IMR-90 (cell line): ENCODE measurements around the gene KCNT1.

Experiments used
- BHLHE40 ChIP-seq: fragments of 150-350 bp; IDR thresholded peaks from 2 replicates; pipeline ENCODE4 v1.6.1; 2016; ENCODE audit warnings: mild to moderate bottlenecking, low read depth, low read length
- CEBPB ChIP-seq: IDR thresholded peaks from 2 replicates; pipeline ENCODE4 v1.6.1; 2012; ENCODE audit warnings: low read depth, low read length, improper control_type of control experiment
- MAZ ChIP-seq: IDR thresholded peaks from 2 replicates; pipeline ENCODE4 v1.6.1; 2012; ENCODE audit warnings: low read depth, mild to moderate bottlenecking, low read length, improper control_type of control experiment, moderate library complexity, borderline replicate concordance
- POLR2A ChIP-seq: IDR thresholded peaks from 2 replicates; pipeline ENCODE4 v1.6.1; 2012; ENCODE audit warnings: mild to moderate bottlenecking, low read depth, low read length
- RAD21 ChIP-seq: IDR thresholded peaks from 2 replicates; pipeline ENCODE4 v1.6.1; 2012; ENCODE audit warnings: low read length, improper control_type of control experiment
- RFX5 ChIP-seq: IDR thresholded peaks from 2 replicates; pipeline ENCODE4 v1.8.0; 2012; ENCODE audit warnings: low read depth, mild to moderate bottlenecking, low read length, moderate library complexity
- SMC3 ChIP-seq: fragments of 150-350 bp; IDR thresholded peaks from 2 replicates; pipeline ENCODE4 v1.6.1; 2016; ENCODE audit warnings: low read depth, mild to moderate bottlenecking, antibody characterized with exemption, low read length, moderate library complexity
- TF ChIP-seq, protein P1 (sequence below): conservative IDR thresholded peaks from 2 replicates; pipeline ENCODE4 v1.5.1; 2012; ENCODE audit warnings: mild to moderate bottlenecking, low read depth, low read length, improper control_type of control experiment
- TF ChIP-seq, protein P2 (sequence below): fragments of 150-350 bp; IDR thresholded peaks from 2 replicates; pipeline ENCODE4 v1.6.1; 2016; ENCODE audit warnings: low read depth, mild to moderate bottlenecking, low read length, moderate library complexity, borderline replicate concordance

DNA sequence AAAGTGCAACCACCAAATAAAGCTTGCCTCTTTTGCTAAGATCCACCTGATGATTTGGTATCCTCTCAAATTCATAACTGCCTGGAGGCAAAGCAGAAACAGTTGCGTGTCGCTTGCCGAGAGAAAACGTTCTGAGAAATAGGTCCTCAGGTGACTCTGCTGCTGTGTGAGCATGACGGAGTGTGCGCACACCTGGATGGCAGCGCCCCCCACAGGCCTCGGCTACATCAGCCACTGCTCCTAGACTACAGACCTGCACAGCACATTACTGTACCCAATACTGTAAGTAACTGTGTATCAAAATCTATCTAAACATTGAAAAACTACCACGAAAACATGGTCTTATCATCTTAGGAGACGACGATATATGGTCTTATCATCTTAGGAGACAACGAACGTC, 117.9 kb downstream of the KCNT1 start:
- TF ChIP-seq, protein P1, sequence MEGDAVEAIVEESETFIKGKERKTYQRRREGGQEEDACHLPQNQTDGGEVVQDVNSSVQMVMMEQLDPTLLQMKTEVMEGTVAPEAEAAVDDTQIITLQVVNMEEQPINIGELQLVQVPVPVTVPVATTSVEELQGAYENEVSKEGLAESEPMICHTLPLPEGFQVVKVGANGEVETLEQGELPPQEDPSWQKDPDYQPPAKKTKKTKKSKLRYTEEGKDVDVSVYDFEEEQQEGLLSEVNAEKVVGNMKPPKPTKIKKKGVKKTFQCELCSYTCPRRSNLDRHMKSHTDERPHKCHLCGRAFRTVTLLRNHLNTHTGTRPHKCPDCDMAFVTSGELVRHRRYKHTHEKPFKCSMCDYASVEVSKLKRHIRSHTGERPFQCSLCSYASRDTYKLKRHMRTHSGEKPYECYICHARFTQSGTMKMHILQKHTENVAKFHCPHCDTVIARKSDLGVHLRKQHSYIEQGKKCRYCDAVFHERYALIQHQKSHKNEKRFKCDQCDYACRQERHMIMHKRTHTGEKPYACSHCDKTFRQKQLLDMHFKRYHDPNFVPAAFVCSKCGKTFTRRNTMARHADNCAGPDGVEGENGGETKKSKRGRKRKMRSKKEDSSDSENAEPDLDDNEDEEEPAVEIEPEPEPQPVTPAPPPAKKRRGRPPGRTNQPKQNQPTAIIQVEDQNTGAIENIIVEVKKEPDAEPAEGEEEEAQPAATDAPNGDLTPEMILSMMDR: no peak
- TF ChIP-seq POLR2A (no peak), SMC3 (no peak), CEBPB (no peak), MAZ (no peak), RAD21 (no peak), BHLHE40 (no peak), RFX5 (no peak)
- TF ChIP-seq, protein P2, sequence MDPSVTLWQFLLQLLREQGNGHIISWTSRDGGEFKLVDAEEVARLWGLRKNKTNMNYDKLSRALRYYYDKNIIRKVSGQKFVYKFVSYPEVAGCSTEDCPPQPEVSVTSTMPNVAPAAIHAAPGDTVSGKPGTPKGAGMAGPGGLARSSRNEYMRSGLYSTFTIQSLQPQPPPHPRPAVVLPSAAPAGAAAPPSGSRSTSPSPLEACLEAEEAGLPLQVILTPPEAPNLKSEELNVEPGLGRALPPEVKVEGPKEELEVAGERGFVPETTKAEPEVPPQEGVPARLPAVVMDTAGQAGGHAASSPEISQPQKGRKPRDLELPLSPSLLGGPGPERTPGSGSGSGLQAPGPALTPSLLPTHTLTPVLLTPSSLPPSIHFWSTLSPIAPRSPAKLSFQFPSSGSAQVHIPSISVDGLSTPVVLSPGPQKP: no peak
